ENCODE data around the gene GLRX3. TPM values are rescaled to one million over a fixed set of nuclear protein-coding genes. Genes with fewer than 3 reads are reported as not detected.
"Not testable (repeated sequence)": the region's sequence is repeated elsewhere in the genome, so short reads cannot be mapped to it uniquely, and the experiment has no call there.

The GLRX3 gene
- total RNA-seq, 5 donors from 2014 or later (not counting 1 experiment from before 2014, with no cell fraction given): 32.4 to 40.7 (median 35.4) TPM

- H3K9me3 Mint-ChIP-seq: no peaks in the 10 kb centered on the region
- ATAC-seq (replicated peaks in 1 of 4): no peak
These were observed 60.6 kb downstream of the GLRX3 start for GRCh38 chr10:130196511-130197487.

GRCh38 chr10:130198651-130199050 is 62.5 kb downstream of the GLRX3 start:
- no peak for ATAC-seq (replicated peaks in 1 of 4)
- H3K9me3 Mint-ChIP-seq: no peaks in the 10 kb centered on the region
- no peak for DNase-seq
- H3K36me3 ChIP-seq (ENCODE audit: control insufficient read depth in 2 of 2, extremely low read depth in 1 of 2, insufficient read depth in 1 of 2, low read length in 1 of 2): no peaks in the 10 kb centered on the region
- 86% methylated on average over 4 of the region's 6 CpGs for WGBS (ENCODE audit: insufficient coverage)
- peaks cover 4% of the 10 kb centered on the region for H3K36me3 Mint-ChIP-seq
- H3K4me1 ChIP-seq (ENCODE audit: control insufficient read depth in 1 of 2, extremely low read depth in 1 of 2, insufficient read depth in 2 of 2, low read length in 2 of 2): no peaks in the 10 kb centered on the region
- no peak overlapping the region for H3K27ac Mint-ChIP-seq
- no peaks in the 10 kb centered on the region for H3K27me3 Mint-ChIP-seq
- ChIA-PET POLR2A (interaction anchor here in 1 of 2 donors (0.6 kb wide), 1 partner anchor 25 kb away, joined by 3 read pairs; no protein-coding TSS in a partner anchor), CTCF (no interaction called here)
- no peak overlapping the region for H3K27ac ChIP-seq (ENCODE audit: low read length)
- H3K4me1 Mint-ChIP-seq: no peaks in the 10 kb centered on the region
- no peak overlapping the region for H3K4me3 ChIP-seq (ENCODE audit: control insufficient read depth in 1 of 2, extremely low read depth in 1 of 2, low read length in 1 of 2)
- peaks cover 0 to 2% of the 10 kb centered on the region in 2 experiments for H3K27me3 ChIP-seq (replicated peaks in 1 of 2; ENCODE audit: control insufficient read depth in 2 of 2, extremely low read depth in 1 of 2, insufficient read depth in 2 of 2, low read length in 1 of 2)
- no peak overlapping the region for H3K4me3 Mint-ChIP-seq
- H3K9me3 ChIP-seq: no peaks in the 10 kb centered on the region

More at GRCh38 chr10:130196511-130197487, 60.6 kb downstream of the GLRX3 start:
- H3K27me3 Mint-ChIP-seq: peaks cover 2 to 3% of the 10 kb centered on the region in 2 donors
- peaks cover 4% of the 10 kb centered on the region for H3K36me3 Mint-ChIP-seq
- Histone ChIP-seq H3K27ac (ENCODE audit: low read length) (no peak overlapping the region), H3K27me3 (replicated peaks in 1 of 2; ENCODE audit: control insufficient read depth in 2 of 2, extremely low read depth in 1 of 2, insufficient read depth in 2 of 2, low read length in 1 of 2) (peaks cover 0 to 2% of the 10 kb centered on the region in 2 experiments), H3K4me1 (ENCODE audit: control insufficient read depth in 1 of 2, extremely low read depth in 1 of 2, insufficient read depth in 2 of 2, low read length in 2 of 2) (no peaks in the 10 kb centered on the region), H3K9me3 (no peaks in the 10 kb centered on the region), H3K36me3 (ENCODE audit: control insufficient read depth in 2 of 2, extremely low read depth in 1 of 2, insufficient read depth in 1 of 2, low read length in 1 of 2) (no peaks in the 10 kb centered on the region), H3K4me3 (ENCODE audit: control insufficient read depth in 1 of 2, extremely low read depth in 1 of 2, low read length in 1 of 2) (no peak overlapping the region)
- WGBS (ENCODE audit: insufficient coverage): 98% methylated on average over 10 of the region's 15 CpGs
- no peak overlapping the region for H3K4me3 Mint-ChIP-seq
- H3K4me1 Mint-ChIP-seq: peaks cover 0 to 1% (median 0%) of the 10 kb centered on the region in 3 donors
- DNase-seq: no peak
- ChIA-PET POLR2A (no interaction called here), CTCF (no interaction called here)
- H3K27ac Mint-ChIP-seq: no peak overlapping the region

- no peaks in the 10 kb centered on the region for H3K9me3 Mint-ChIP-seq
- Histone ChIP-seq H3K27me3 (replicated peaks in 1 of 2; ENCODE audit: control insufficient read depth in 2 of 2, extremely low read depth in 1 of 2, insufficient read depth in 2 of 2, low read length in 1 of 2) (no peaks in the 10 kb centered on the region), H3K36me3 (ENCODE audit: control insufficient read depth in 2 of 2, extremely low read depth in 1 of 2, insufficient read depth in 1 of 2, low read length in 1 of 2) (no peaks in the 10 kb centered on the region), H3K27ac (ENCODE audit: low read length) (no peak overlapping the region), H3K4me1 (ENCODE audit: control insufficient read depth in 1 of 2, extremely low read depth in 1 of 2, insufficient read depth in 2 of 2, low read length in 2 of 2) (no peaks in the 10 kb centered on the region), H3K4me3 (ENCODE audit: control insufficient read depth in 1 of 2, extremely low read depth in 1 of 2, low read length in 1 of 2) (no peak overlapping the region), H3K9me3 (no peaks in the 10 kb centered on the region)
- H3K4me3 Mint-ChIP-seq: no peak overlapping the region
- no peaks in the 10 kb centered on the region for H3K27me3 Mint-ChIP-seq
- DNase-seq (no peak), ATAC-seq (replicated peaks in 1 of 4) (no peak)
- 79% methylated on average over 23 of the region's 26 CpGs for WGBS (ENCODE audit: insufficient coverage)
- no peaks in the 10 kb centered on the region for H3K4me1 Mint-ChIP-seq
- H3K36me3 Mint-ChIP-seq: peaks cover 4% of the 10 kb centered on the region
- ChIA-PET POLR2A (no interaction called here), CTCF (no interaction called here)
- H3K27ac Mint-ChIP-seq: no peak overlapping the region
These were observed 64.2 kb downstream of the GLRX3 start for GRCh38 chr10:130200179-130201042.

- Mint-ChIP-seq H3K4me1 (no peaks in the 10 kb centered on the region), H3K27ac (no peak overlapping the region), H3K27me3 (no peaks in the 10 kb centered on the region), H3K36me3 (peaks cover 2% of the 10 kb centered on the region), H3K9me3 (no peaks in the 10 kb centered on the region), H3K4me3 (no peak overlapping the region)
- Histone ChIP-seq H3K27me3 (replicated peaks in 1 of 2; ENCODE audit: control insufficient read depth in 2 of 2, extremely low read depth in 1 of 2, insufficient read depth in 2 of 2, low read length in 1 of 2) (no peaks in the 10 kb centered on the region), H3K36me3 (ENCODE audit: control insufficient read depth in 2 of 2, extremely low read depth in 1 of 2, insufficient read depth in 1 of 2, low read length in 1 of 2) (no peaks in the 10 kb centered on the region), H3K27ac (ENCODE audit: low read length) (no peak overlapping the region), H3K4me1 (ENCODE audit: control insufficient read depth in 1 of 2, extremely low read depth in 1 of 2, insufficient read depth in 2 of 2, low read length in 2 of 2) (no peaks in the 10 kb centered on the region), H3K4me3 (ENCODE audit: control insufficient read depth in 1 of 2, extremely low read depth in 1 of 2, low read length in 1 of 2) (no peak overlapping the region), H3K9me3 (no peaks in the 10 kb centered on the region)
- WGBS (ENCODE audit: insufficient coverage): 100% methylated on average over 6 of the region's 8 CpGs
- POLR2A ChIA-PET: no interaction called here
- no peak for DNase-seq
- CTCF ChIA-PET: no interaction called here
- ATAC-seq (replicated peaks in 1 of 4): no peak
These were observed 64.8 kb downstream of the GLRX3 start for GRCh38 chr10:130201043-130201380.

GRCh38 chr10:130202150-130202549 is 66.0 kb downstream of the GLRX3 start:
- H3K4me1 Mint-ChIP-seq; H3K27me3 ChIP-seq (replicated peaks in 1 of 2; ENCODE audit: control insufficient read depth in 2 of 2, extremely low read depth in 1 of 2, insufficient read depth in 2 of 2, low read length in 1 of 2); H3K4me3 Mint-ChIP-seq; H3K9me3 ChIP-seq; H3K4me3 ChIP-seq (ENCODE audit: control insufficient read depth in 1 of 2, extremely low read depth in 1 of 2, low read length in 1 of 2); ATAC-seq (replicated peaks in 1 of 4); H3K27me3 Mint-ChIP-seq; H3K4me1 ChIP-seq (ENCODE audit: control insufficient read depth in 1 of 2, extremely low read depth in 1 of 2, insufficient read depth in 2 of 2, low read length in 2 of 2); H3K27ac Mint-ChIP-seq; POLR2A ChIA-PET; H3K27ac ChIP-seq (ENCODE audit: low read length); CTCF ChIA-PET; H3K36me3 ChIP-seq (ENCODE audit: control insufficient read depth in 2 of 2, extremely low read depth in 1 of 2, insufficient read depth in 1 of 2, low read length in 1 of 2); H3K36me3 Mint-ChIP-seq; DNase-seq; H3K9me3 Mint-ChIP-seq: not testable (repeated sequence)
- 59% methylated on average over 2 of the region's 4 CpGs for WGBS (ENCODE audit: insufficient coverage)

- CTCF ChIA-PET: no interaction called here
- 82% methylated on average over 14 of the region's 29 CpGs for WGBS (ENCODE audit: insufficient coverage)
- H3K4me3 Mint-ChIP-seq: no peak overlapping the region
- no peaks in the 10 kb centered on the region for H3K4me1 ChIP-seq (ENCODE audit: control insufficient read depth in 1 of 2, extremely low read depth in 1 of 2, insufficient read depth in 2 of 2, low read length in 2 of 2)
- H3K27me3 Mint-ChIP-seq: no peaks in the 10 kb centered on the region
- H3K9me3 ChIP-seq: no peaks in the 10 kb centered on the region
- ATAC-seq (replicated peaks in 1 of 4) (no peak), DNase-seq (no peak)
- H3K27me3 ChIP-seq (replicated peaks in 1 of 2; ENCODE audit: control insufficient read depth in 2 of 2, extremely low read depth in 1 of 2, insufficient read depth in 2 of 2, low read length in 1 of 2): no peaks in the 10 kb centered on the region
- H3K36me3 ChIP-seq (ENCODE audit: control insufficient read depth in 2 of 2, extremely low read depth in 1 of 2, insufficient read depth in 1 of 2, low read length in 1 of 2): no peaks in the 10 kb centered on the region
- no peaks in the 10 kb centered on the region for H3K9me3 Mint-ChIP-seq
- no peaks in the 10 kb centered on the region for H3K4me1 Mint-ChIP-seq
- no peaks in the 10 kb centered on the region for H3K36me3 Mint-ChIP-seq
- no peak overlapping the region for H3K27ac Mint-ChIP-seq
- POLR2A ChIA-PET: no interaction called here
- no peak overlapping the region for H3K27ac ChIP-seq (ENCODE audit: low read length)
- H3K4me3 ChIP-seq (ENCODE audit: control insufficient read depth in 1 of 2, extremely low read depth in 1 of 2, low read length in 1 of 2): no peak overlapping the region
These were observed 66.9 kb downstream of the GLRX3 start for GRCh38 chr10:130202984-130203621.

All from T-cell (primary cell).